ENCODE results near the gene E2F1. TPM values are rescaled to one million over a fixed set of nuclear protein-coding genes. Genes with fewer than 3 reads are reported as not detected.

The E2F1 gene
- total and polyA plus RNA-seq, 2 donors (not counting 1 experiment from before 2014, with no cell fraction given): 2.4 to 2.7 TPM

DNA sequence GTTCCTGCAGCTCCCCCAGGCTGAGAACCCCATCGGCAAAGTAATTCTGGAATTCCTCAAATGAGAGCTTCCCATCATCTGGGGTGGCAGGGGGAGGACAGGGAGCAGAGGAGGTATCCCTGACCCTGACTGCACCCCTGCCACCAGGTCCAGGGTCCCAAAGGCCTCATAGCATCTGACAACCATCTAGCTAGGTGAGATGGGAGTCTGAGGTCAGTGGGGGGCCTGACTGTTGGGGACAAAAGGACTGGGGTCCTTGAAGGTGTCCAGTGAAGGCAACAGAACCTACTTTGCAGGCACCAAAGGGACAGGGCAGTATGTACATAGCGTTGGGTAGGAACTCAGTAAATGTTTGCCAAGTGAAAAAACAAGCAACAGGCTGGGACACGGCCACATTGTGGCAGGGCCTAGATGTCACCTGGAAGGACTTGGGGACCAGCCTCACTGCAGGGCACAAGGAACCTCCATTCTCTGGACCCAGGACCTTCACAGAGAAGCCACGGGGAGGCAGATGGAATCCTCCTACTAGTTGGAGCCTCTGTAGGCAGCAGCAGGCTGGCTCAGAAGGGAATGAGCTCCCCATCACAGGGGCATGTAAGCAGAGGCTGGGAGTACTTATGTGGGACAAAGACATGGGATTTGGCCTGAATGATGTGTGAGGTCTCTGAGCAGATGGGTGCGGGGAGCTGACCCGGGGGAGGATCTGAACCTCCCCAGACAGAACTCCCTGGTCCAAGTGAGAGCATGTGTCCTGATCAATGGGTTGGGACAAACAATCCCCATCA lies 15.3 kb downstream of the E2F1 start:
- intact Hi-C loops (cut with micrococcal nuclease): no loop called here
- Histone ChIP-seq H4K20me1 (ENCODE audit: control insufficient read depth, insufficient read depth, low read length, poor library complexity, severe bottlenecking) (no peaks in the 10 kb centered on the region), H3K4me2 (replicated peaks; ENCODE audit: low read depth, low read length, poor library complexity, severe bottlenecking) (no peak overlapping the region), H3K27me3 (replicated peaks in 1 of 4; ENCODE audit: control extremely low read depth in 1 of 4, control insufficient read depth in 3 of 4, insufficient read depth in 4 of 4, low read length in 3 of 4) (no peaks in the 10 kb centered on the region), H3K79me2 (ENCODE audit: control insufficient read depth, insufficient read depth, low read length) (peaks cover 3% of the 10 kb centered on the region), H3K36me3 (replicated peaks in 1 of 2; ENCODE audit: control extremely low read depth in 1 of 2, control insufficient read depth in 1 of 2, extremely low read depth in 1 of 2, insufficient read depth in 2 of 2, low read length in 1 of 2) (no peaks in the 10 kb centered on the region), H3K9ac (ENCODE audit: low read length) (no peak overlapping the region), H3K27ac (ENCODE audit: low read length in 2 of 2) (no peak overlapping the region), H3K4me3 (ENCODE audit: control extremely low read depth in 1 of 5, extremely low read depth in 1 of 5, insufficient read depth in 1 of 5, low read depth in 2 of 5, low read length in 4 of 5) (no peak overlapping the region), H3K9me3 (ENCODE audit: control extremely low read depth in 1 of 3, control insufficient read depth in 2 of 3, insufficient read depth in 1 of 3, low read length in 2 of 3) (no peaks in the 10 kb centered on the region), H3K4me1 (ENCODE audit: control insufficient read depth in 2 of 2, insufficient read depth in 2 of 2, low read length in 2 of 2) (peaks cover 20 to 41% of the 10 kb centered on the region in 2 donors), H2AFZ (ENCODE audit: insufficient read depth, low read depth, low read length, poor library complexity, severe bottlenecking) (no peak overlapping the region)
- Mint-ChIP-seq H3K9me3 (ENCODE audit: insufficient read depth) (no peaks in the 10 kb centered on the region), H3K4me1 (peaks cover 35% of the 10 kb centered on the region), H3K4me3 (peak overlapping the region; percentile 49), H3K27me3 (no peaks in the 10 kb centered on the region), H3K27ac (no peak overlapping the region)
- DNase-seq (no peak), ATAC-seq (ENCODE audit: low read depth) (no peak)
- no peak for TF ChIP-seq EZH2 (IDR thresholded peaks at IDR 0.05; ENCODE audit: borderline replicate concordance, insufficient read depth, low read depth, low read length, poor library complexity, severe bottlenecking)
- TF ChIP-seq, protein P1, sequence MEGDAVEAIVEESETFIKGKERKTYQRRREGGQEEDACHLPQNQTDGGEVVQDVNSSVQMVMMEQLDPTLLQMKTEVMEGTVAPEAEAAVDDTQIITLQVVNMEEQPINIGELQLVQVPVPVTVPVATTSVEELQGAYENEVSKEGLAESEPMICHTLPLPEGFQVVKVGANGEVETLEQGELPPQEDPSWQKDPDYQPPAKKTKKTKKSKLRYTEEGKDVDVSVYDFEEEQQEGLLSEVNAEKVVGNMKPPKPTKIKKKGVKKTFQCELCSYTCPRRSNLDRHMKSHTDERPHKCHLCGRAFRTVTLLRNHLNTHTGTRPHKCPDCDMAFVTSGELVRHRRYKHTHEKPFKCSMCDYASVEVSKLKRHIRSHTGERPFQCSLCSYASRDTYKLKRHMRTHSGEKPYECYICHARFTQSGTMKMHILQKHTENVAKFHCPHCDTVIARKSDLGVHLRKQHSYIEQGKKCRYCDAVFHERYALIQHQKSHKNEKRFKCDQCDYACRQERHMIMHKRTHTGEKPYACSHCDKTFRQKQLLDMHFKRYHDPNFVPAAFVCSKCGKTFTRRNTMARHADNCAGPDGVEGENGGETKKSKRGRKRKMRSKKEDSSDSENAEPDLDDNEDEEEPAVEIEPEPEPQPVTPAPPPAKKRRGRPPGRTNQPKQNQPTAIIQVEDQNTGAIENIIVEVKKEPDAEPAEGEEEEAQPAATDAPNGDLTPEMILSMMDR (IDR thresholded peaks at IDR 0.05): no peak
- WGBS (ENCODE audit: insufficient coverage): 98% methylated on average over 4 of the region's 6 CpGs
- CTCF ChIA-PET: interaction anchor here (0.8 to 6.1 kb wide), 6 partner anchors 8 to 213 kb away, joined by 3 to 61 read pairs (median 4); no protein-coding TSS in a partner anchor
- POLR2A ChIA-PET: no interaction called here

Data from B cell (primary cell).